Measurements from ENCODE around the gene CALB2. TPM values are rescaled to one million over a fixed set of nuclear protein-coding genes. Genes with fewer than 3 reads are reported as not detected.

Gene CALB2
- total and polyA plus RNA-seq, 2 donors (not counting 3 experiments of a cell fraction or from before 2014, with no cell fraction given), result not detected

- FAIRE-seq, result no peak
- CTCF ChIA-PET, result interaction anchor here (0.9 to 5.1 kb wide), 4 partner anchors 14 to 128 kb away, joined by 3 to 37 read pairs (median 4); no protein-coding TSS in a partner anchor
- H3K9me3 ChIP-seq (replicated peaks; ENCODE audit: control insufficient read depth, insufficient read depth, low read length), result no peaks in the 10 kb centered on the region
Measured at GRCh38 chr16:71425746-71426068, 67.2 kb downstream of the CALB2 start.

GRCh38 chr16:71426069-71426879, 67.8 kb downstream of the CALB2 start:
- POLR2A ChIA-PET, result no interaction called here
- CTCF ChIA-PET, result interaction anchor here (0.9 to 5.1 kb wide), 4 partner anchors 14 to 127 kb away, joined by 3 to 37 read pairs (median 4); no protein-coding TSS in a partner anchor
- peak overlapping the region; percentile 10 to 15 (median 13) for H3K4me3 ChIP-seq (replicated peaks in 1 of 3; ENCODE audit: insufficient read depth in 1 of 3, low read depth in 1 of 3, low read length in 3 of 3)
- no peak overlapping the region for H3K9ac ChIP-seq (replicated peaks; ENCODE audit: extremely low read depth, insufficient read depth, low read length)
- DNase-seq (ENCODE audit: low read depth, low spot score) (peak; percentile 61), FAIRE-seq (peak; percentile 88)
- H3K27ac ChIP-seq (ENCODE audit: insufficient read depth, low read depth, low read length), result no peak overlapping the region
- dilution Hi-C loops (cut with MboI; ENCODE audit: extremely low pct_ligation_motif_present, low sequenced_read_pairs) (no loop called here), intact Hi-C loops (cut with micrococcal nuclease) (no loop called here)
- no peaks in the 10 kb centered on the region for H3K4me1 ChIP-seq (ENCODE audit: control insufficient read depth, extremely low read depth, insufficient read depth, low read length)
- H2AFZ ChIP-seq (ENCODE audit: low read depth, low read length), result peak overlapping the region; percentile 23
- H4K20me1 ChIP-seq (replicated peaks; ENCODE audit: control insufficient read depth, extremely low read depth, insufficient read depth, low read length), result no peaks in the 10 kb centered on the region
- H3K4me2 ChIP-seq (ENCODE audit: insufficient read depth, low read length), result peak overlapping the region; percentile 20
- no peak for TF ChIP-seq JUN (IDR thresholded peaks at IDR 0.05; ENCODE audit: borderline replicate concordance, insufficient read depth, insufficient read length, low read depth)
- TF ChIP-seq EZH2 (IDR thresholded peaks at IDR 0.05; ENCODE audit: borderline replicate concordance, low read depth, low read length, severe bottlenecking), result no peak
- TF ChIP-seq MAX (IDR thresholded peaks at IDR 0.05; ENCODE audit: insufficient read depth, insufficient read length), result no peak
- no peak for TF ChIP-seq POLR2AphosphoS5 (IDR thresholded peaks at IDR 0.05; ENCODE audit: insufficient read depth, low read depth, low read length)
- no peak for TF ChIP-seq MYC (IDR thresholded peaks at IDR 0.05; ENCODE audit: low read depth, low read length)
- no peak for TF ChIP-seq POLR2A (IDR thresholded peaks at IDR 0.05; ENCODE audit: low read depth, low read length)
- TF ChIP-seq CTCF (IDR thresholded peaks at IDR 0.05; ENCODE audit: extremely low read depth in 1 of 2, insufficient read depth in 1 of 2, low read depth in 1 of 2, low read length in 2 of 2), result no peak
- TF ChIP-seq FOS (IDR thresholded peaks at IDR 0.05; ENCODE audit: borderline replicate concordance, insufficient read depth, low read length), result no peak
- TF ChIP-seq GATA2 (IDR thresholded peaks at IDR 0.05; ENCODE audit: insufficient read depth, insufficient read length, low read depth, low read length), result no peak
- BruUV-seq (replicated peaks), result TSS peak; percentile 100
- no peaks in the 10 kb centered on the region for H3K9me3 ChIP-seq (replicated peaks; ENCODE audit: control insufficient read depth, insufficient read depth, low read length)
- H3K27me3 ChIP-seq (ENCODE audit: control insufficient read depth in 2 of 2, insufficient read depth in 2 of 2, low read length in 2 of 2), result peaks cover 3 to 7% of the 10 kb centered on the region in 2 experiments
- no peaks in the 10 kb centered on the region for H3K36me3 ChIP-seq (ENCODE audit: control insufficient read depth in 2 of 2, extremely low read depth in 1 of 2, insufficient read depth in 2 of 2, low read length in 2 of 2)
- no peaks in the 10 kb centered on the region for H3K79me2 ChIP-seq (ENCODE audit: control insufficient read depth, insufficient read depth, low read length)
- no peaks in the 10 kb centered on the region for H3K9me1 ChIP-seq (replicated peaks; ENCODE audit: control insufficient read depth, extremely low read depth, insufficient read depth, low read length)

More at GRCh38 chr16:71425746-71426068, 67.2 kb downstream of the CALB2 start:
- Histone ChIP-seq H3K4me3 (replicated peaks in 1 of 3; ENCODE audit: insufficient read depth in 1 of 3, low read depth in 1 of 3, low read length in 3 of 3) (peak overlapping the region in 2 of 3 experiments; percentile 10 to 15), H4K20me1 (replicated peaks; ENCODE audit: control insufficient read depth, extremely low read depth, insufficient read depth, low read length) (no peaks in the 10 kb centered on the region), H3K36me3 (ENCODE audit: control insufficient read depth in 2 of 2, extremely low read depth in 1 of 2, insufficient read depth in 2 of 2, low read length in 2 of 2) (no peaks in the 10 kb centered on the region), H2AFZ (ENCODE audit: low read depth, low read length) (peak overlapping the region; percentile 23), H3K9ac (replicated peaks; ENCODE audit: extremely low read depth, insufficient read depth, low read length) (no peak overlapping the region), H3K4me2 (ENCODE audit: insufficient read depth, low read length) (peak overlapping the region; percentile 20), H3K4me1 (ENCODE audit: control insufficient read depth, extremely low read depth, insufficient read depth, low read length) (no peaks in the 10 kb centered on the region), H3K9me1 (replicated peaks; ENCODE audit: control insufficient read depth, extremely low read depth, insufficient read depth, low read length) (no peaks in the 10 kb centered on the region), H3K79me2 (ENCODE audit: control insufficient read depth, insufficient read depth, low read length) (no peaks in the 10 kb centered on the region), H3K27me3 (ENCODE audit: control insufficient read depth in 2 of 2, insufficient read depth in 2 of 2, low read length in 2 of 2) (peaks cover 3 to 7% of the 10 kb centered on the region in 2 experiments), H3K27ac (ENCODE audit: insufficient read depth, low read depth, low read length) (no peak overlapping the region)
- intact Hi-C loops (cut with micrococcal nuclease), result no loop called here
- POLR2A ChIA-PET, result no interaction called here
- BruUV-seq (replicated peaks), result no TSS peak
- DNase-seq (ENCODE audit: low read depth, low spot score), result no peak
- dilution Hi-C loops (cut with MboI; ENCODE audit: extremely low pct_ligation_motif_present, low sequenced_read_pairs), result no loop called here
- TF ChIP-seq EZH2 (IDR thresholded peaks at IDR 0.05; ENCODE audit: borderline replicate concordance, low read depth, low read length, severe bottlenecking) (peak; percentile 13), FOS (IDR thresholded peaks at IDR 0.05; ENCODE audit: borderline replicate concordance, insufficient read depth, low read length) (no peak), MAX (IDR thresholded peaks at IDR 0.05; ENCODE audit: insufficient read depth, insufficient read length) (no peak), GATA2 (IDR thresholded peaks at IDR 0.05; ENCODE audit: insufficient read depth, insufficient read length, low read depth, low read length) (no peak)
